NCI-H2227 (cell line): Measurements from ENCODE around the gene HUS1.
"Not testable (repeated sequence)": the region's sequence is repeated elsewhere in the genome, so short reads cannot be mapped to it uniquely, and the experiment has no call there.

Source experiments
- DNase-seq: peaks from one replicate; lab custom pipeline; 2025; ENCODE audit not compliant: unreplicated experiment; lab: John Stamatoyannopoulos, UW

The HUS1 gene

DNA sequence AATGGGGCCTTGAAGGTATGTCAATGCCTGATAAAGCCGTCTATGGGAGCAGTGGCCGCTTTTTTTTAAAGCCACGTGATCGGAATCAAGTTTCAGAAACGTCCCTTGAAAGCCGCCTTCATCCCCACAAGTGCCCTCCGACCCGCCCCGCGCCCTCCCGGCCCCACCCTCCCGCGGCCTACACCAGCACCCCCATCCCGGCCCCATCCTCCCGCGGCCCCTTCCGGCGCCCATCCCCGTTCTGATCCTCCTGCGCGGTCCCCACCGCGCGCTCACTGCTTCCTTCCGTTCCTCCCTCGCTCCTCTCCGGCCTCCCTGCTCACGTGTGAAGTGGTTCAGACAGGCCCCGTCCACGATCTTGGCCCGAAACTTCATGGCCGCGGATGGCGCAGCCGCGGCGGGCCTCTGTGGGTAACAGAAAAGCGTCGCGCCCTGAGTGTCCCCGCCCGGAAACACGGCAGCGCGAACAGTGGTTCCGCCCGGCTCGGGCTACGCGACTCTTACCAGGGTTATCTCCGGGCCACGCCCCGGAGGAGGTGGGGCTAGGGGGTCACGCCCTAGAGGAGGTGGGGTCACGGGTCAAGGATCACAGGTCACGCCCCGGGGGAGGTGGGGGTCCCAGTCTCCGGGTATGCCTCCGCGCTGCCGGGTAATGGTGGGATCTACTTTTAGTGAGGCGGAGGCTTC, at the start of gene HUS1:
TSS of gene HUS1 (minus strand) at position 471 of the 687 bp plus-strand sequence. CDS start at position 375, 96 bp downstream.
- peak; percentile 95 for DNase-seq

DNA sequence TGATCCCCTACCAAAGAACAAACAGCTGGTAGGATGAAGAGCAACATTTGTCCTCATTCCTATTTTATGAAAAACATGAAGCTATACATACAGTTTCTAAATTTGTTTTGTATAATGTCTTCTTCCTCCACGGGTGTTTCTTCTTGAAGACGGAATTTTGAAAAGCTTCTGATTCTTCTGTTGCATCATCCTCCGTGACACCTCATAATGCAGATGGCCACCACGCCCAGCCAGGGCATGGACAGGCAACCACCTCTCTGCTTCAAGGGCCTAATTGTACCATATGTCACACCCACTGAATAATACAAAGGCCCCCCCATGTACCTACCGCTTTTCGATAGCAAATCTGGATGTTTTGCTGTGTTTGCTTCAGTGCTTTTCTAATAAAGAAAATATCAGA, 49.5 kb upstream of the HUS1 start, which contains the start of gene SUN3:
TSS of gene SUN3 (minus strand) at position 170 of the 400 bp plus-strand sequence. CDS start at position 1, 169 bp downstream.
- no peak for DNase-seq

DNA sequence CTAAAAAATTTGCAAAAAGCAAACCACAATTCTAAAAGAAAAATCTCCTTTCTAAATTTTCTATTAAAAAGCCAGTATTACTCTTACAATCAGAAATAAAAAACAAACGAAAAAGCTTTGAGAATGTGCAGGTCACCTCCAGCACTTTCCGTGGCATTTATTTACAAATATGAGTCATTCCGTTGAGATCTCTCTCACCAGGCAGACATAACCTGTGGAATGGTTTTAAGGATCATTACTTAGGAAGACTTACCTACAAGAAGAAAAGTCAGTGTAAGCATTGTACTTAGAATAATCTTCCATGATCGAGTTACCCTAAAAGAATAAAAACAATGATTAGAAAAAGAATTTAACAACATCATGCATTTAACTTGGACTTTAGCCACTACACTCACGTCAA, 46.2 kb upstream of the HUS1 start:
- DNase-seq = no peak

DNA sequence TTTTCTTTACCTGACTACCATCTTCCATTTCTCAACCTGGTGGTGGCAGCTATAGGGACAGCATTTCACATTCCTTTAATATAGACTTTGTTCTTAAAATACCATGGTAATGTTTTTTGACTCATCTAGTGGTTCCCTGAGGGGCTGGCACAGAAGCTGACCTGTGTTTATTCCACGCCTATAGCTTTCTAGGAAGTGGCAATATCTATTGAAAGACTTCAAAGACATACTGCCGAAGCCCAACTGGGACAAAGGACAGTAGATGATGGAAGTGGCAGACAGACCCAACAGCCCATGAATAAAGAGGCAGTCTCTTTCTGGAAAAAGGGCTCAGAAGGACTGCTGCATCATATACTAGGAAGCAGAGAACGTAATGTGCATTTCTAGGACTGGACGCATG, 38.3 kb upstream of the HUS1 start:
- no peak for DNase-seq

DNA sequence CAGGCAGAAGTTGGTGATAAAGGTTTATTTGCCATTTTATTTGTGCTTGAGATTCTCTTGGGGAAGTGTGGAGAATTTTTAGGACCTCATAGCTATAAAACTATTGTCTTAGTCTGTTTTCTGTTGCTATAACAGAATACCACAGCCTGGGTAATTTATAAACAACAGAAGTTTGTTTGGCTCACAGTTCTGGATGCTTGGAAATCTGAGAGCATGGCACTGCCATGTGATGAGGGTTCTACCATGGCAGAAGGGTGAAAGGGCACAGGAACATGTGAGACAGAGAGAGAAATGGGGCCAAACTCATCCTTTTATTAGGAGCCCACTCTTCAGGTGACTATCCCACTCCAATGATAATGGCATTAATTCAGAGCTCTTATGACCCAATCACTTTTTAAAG, 37.2 kb upstream of the HUS1 start:
- no peak for DNase-seq

DNA sequence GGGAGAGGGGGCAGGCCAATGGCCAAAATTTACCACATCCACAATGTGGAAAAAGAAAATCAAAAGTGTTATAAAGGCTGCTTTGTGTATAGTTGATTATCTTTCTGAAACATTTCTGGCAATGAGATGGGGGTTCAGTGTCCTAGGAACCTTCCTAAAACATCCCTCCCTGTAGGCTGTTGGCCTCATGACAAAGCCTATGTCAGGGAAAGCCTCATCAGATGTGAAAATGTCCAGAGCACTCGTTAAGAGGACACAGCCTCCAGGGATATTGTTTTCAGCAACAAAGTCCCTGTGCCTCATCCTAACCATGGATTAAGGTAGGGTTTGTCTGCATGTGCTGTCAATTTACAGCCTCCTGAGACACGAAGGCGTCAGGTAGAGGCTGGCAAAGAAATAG, 32.5 kb upstream of the HUS1 start:
- no peak for DNase-seq

DNA sequence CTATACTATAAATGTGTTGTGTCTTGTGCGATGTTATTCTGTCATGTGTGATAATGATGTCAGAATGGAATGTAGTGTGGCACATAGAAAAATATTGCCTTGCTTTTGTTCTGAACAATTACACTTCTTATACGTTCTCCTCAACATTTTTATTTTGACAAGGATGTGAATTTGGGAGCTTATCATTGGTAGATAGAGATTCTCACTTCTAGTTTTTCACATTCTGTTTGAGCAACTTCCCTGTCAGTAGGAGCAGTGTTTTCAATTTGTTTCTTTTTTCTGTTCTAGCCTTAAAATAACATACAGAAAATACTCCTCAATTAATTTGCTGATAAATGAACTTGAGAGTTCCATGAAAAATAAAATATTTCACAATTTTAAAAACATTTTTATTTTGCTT, 31.9 kb upstream of the HUS1 start:
- no peak for DNase-seq

DNA sequence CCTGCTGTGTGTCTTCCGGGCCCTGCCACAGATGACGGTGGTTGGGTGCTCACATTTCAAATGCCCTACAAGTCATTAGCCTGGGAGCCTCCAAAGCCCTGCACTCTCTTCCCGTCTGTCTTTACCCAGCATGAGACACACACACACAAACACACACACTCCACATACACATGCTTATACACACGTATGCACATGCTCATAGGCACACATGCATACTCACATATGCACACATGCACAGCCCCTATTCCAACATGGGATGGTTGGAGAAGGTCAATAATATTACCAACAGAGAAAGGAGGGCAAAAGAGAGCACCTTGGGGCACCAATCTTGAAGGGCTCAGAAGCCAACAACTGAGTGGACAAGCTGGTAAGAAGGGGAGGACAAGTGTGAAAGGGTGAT, 30.5 kb upstream of the HUS1 start:
- no peak for DNase-seq

DNA sequence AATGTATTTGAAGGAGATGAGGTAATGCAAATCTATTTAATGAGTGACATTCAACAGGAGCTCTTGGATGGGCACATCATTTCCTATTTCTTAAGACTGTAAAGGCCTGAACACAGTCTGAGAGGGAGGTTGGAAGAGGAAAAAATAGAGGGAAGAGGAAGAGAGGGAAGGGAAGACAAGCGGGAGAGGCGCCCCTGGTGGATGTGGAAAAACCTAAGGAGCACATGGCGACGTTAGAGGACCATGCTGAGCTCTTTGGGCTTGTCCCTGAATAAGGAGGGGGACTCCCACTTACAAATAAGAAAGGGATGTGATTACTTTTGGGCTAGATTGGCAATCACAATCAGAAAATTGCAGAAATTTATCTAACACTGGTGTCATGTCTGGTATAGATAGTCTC, 29.8 kb upstream of the HUS1 start:
- DNase-seq = no peak

DNA sequence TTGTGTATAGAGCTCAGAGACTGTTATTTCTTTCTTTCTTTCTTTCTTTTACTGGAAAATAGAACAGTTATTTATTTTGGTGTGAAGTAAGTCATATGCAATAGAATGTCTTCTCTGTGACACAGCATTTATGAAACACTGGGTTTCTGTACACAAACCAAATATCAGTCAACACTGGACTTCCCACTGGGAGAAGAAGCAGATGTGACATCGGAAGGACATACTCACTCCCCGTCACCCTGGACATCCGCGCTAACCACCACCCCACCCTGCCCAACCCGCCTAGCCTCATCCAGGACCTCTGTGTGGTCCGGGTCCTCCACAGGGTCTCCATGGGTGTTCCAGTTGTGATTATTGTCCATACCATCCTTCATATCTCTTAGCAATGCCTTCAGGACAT, 27.5 kb upstream of the HUS1 start:
- no peak for DNase-seq

DNA sequence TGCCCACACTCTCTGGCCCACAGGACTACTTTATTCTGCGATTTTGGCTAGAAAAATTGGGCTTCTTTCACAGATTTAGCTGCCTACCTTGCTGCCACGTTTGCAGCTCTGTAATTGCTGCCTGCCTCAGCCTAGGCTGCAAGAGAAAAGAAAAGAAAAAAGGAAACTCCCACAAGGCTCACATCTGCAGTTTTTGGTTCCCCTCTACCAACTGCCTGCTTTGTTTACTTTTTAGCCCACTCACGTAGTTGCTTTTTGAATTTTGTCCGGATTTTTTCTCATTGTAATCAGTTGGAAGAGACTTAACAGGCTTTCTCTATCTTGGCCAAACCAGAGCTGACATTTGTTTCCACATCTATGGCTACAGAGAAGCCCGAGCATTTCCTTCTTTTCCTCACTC, 25.2 kb upstream of the HUS1 start:
- DNase-seq = no peak

DNA sequence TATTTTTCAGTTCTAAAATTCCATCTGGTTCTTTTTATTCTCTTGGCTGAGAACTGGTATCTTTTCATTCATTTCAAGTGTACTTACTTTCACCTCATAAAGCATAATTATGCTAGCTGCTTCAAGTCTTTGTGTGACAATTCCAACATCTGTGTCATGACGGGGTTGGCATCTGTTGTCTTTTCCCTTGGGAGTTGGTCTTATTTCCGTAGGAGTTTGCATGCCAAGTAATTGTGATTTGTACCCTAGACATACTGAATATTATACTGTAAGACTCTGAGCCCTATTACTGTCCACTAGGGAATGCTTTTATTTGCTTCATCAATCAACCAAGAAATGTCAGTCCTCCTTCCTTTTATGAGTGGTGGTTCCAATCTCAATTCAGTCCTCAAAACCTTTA, 24.6 kb upstream of the HUS1 start:
- DNase-seq = no peak

DNA sequence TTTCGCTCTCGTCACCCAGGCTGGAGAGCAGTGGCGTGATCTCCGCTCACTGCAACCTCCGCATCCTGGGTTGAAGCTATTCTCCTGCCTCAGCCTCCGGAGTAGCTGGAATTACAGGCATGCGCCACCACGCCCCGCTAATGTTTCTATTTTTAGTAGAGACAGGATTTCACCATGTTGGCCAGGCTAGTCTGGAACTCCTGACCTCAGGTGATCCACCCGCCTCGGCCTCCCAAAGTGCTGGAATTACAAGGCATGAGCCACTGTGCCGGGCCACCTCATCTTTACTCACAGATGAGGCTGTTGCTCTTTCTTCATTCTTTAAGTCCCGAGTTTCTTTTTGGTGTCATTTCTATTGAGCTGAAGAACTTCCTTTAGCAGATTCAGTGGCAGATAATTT, 20.7 kb upstream of the HUS1 start:
- DNase-seq = not testable (repeated sequence)

DNA sequence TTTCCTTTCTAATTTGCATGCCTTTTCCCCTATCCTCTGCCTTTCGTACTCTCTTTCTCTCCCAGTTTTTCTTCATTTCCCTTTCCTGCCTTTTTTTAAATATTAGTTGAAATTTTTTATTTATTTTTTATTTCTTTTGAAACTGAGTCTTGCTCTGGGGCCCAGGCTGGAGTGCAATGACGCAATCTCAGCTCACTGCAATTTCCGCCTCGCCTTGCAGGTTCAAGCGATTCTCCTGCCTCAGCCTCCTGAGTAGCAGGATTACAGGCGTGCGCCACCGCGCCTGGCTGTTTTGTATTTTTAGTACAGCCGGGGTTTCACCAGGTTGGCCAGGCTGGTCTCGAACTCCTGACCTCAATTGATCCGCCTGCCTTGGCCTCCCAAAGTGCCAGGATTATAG, 20.0 kb upstream of the HUS1 start:
- DNase-seq = no peak

DNA sequence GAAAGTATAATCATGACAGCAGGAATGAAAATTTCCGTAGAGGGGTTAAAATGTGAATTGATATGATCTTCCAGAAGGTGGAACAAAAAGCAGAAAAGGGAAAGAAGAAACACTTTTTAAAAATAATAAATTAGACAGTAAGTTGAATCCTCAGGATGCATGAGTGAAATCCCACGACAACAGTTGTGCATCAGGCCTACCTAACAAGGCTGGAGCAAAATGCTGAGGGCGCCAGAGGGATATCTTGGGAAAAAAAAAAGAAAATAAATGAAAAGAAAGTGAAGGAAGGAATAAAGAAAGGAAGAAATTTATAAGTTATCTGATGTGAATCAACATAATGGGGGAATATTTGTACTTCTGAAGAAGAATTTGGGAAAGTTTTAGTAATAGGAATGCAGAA, 13.0 kb upstream of the HUS1 start:
- DNase-seq = no peak

DNA sequence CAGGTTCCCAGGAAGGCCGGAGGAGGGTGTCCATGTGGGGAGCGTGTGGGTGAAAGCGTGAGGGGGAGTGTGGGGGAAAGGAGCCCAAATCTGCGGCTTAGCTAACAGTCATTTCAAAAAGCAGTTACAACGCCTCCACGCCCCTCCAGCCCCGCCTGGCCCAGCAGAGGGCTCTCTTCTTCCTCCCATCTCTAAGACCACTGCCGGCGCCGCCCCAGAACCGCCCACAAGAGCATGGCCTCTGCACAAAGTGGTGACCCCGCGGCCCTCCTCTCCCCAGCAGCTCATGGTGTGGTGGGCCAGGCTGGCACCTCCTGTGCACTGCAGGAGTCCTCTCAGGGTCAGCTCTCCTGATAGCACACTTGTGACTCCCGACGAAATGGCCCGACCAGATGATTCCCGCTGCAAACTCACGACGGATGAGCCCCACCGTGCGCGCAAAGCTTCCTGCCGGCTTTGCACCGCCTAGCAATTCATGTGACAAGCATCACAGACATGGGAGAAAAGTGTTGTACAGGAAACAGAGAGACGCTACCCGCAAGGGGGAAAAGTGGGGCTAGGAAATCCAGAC, 12.4 kb upstream of the HUS1 start:
- DNase-seq = peak; percentile 74

DNA sequence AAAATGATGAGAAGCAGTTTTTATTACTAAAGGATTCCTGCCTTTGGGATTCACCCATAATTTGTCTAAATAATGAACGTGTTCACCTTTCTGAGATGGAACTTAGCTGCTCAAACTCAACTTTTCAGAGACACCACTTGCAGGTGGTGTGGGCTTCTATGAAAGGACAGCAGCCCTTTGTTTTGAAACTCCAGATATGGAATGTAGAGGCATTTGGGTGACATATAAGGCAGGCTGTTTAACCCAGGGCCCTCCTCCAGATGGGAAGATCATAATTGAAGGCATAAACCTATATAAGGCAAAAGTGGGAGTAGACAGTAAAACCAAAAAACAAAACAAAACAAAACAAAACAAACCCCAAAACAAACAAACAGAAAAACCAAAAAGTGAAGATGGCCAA, 11.9 kb upstream of the HUS1 start:
- DNase-seq = no peak

DNA sequence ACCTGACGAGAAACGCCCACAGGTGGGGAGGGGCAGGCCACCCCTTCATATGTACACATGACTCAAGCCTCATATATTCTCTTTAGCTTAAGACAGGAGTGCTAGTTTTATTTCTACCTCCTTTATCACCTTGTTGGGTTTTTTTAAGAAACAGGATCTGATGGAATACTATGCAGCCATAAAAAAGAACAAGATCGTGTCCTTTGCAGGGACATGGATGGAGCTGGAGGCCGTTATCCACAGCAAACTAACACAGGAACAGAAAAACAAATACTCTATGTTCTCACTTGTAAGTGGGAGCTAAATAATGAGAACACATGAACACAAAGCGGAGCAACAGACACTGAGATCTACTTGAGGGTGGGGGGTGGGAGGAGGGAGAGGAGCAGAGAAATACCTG, 11.2 kb upstream of the HUS1 start:
- no peak for DNase-seq

DNA sequence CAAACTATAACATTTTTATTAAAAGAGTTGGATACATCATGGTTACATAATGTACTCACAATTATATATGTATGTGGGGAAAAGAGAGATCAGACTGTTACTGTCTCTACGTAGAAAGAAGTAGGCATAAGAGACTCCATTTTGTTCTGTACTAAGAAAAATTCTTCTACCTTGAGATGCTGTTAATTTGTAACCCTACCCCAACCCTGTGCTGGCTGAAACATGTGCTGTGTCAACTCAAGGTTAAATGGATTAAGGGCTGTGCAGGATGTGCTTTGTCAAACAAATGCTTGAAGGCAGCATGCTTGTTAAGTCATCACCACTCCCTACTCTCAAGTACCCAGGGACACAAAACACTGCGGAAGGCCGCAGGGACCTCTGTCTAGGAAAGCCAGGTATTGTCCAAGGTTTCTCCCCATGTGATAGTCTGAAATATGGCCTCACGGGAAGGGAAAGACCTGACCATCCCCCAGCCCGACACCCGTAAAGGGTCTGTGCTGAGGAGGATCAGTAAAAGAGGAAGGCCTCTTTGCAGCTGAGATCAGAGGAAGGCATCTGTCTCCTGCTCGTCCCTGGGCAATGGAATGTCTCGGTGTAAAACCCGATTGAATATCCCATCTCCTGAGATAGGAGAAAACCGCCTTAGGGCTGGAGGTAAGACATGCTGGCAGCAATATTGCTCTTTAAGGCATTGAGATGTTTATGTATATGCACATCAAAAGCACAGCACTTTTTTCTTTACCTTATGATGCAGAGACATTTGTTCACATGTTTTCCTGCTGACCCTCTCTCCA, 10.4 kb upstream of the HUS1 start:
- not testable (repeated sequence) for DNase-seq

DNA sequence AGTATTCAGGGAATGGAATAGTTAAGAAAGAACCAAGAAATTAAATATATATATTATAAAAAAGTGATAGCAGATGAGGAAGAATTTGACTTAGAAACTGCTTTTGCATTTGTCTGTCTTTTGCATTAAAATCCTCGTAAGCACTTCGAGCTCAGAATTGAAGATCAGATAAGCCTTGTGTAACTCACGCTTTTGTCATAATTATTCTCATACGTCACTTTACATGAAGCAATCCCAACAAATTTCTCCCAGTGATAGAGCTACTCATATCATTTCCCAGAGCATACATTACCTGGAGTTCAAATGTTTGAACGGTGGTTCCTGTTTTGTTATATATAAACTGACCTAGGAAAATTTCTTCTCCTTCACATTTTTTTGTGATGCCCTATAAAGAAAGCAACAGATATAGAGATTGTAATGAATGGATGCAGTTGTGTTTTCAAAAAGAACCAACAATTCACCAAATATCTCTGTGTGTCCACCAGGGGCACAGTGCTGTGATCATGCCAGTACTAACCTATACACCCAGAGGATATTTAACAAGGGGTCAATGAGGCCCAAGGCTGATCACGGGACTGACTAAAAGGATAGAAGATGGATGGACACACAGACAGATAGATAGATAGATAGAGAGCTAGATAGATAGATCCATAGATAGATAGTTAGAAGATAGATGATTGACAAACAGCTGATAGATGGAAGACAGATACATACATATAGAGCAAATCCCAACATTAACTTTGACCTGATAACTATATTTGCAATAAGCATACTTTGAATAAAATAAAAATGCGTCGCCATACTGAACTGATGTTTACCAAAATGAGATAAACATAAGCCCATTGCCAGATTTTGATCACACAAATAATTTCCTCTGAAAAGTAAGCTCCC, 9.3 kb upstream of the HUS1 start:
- DNase-seq = no peak

DNA sequence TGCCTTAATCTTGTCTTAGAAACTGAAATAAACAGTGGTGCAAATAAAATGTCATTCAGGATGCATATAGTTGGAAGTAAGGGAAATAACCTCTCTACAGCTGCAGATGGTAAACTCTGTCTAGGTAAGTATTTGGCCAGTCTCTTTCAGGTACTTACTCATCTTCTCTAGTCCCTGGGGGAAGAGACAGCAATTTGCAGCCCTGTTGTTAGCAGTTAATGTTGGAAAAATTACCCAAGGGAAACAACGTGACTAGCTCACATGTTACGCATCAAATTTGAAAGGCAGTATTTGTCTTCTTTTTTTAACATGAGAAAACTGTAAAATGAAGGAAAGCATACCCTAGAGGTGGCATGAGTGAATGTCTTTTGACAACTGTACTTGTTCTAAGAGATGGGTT, 3.2 kb upstream of the HUS1 start:
- no peak for DNase-seq
